Gastrocnemius medialis (tissue), 4 donors: Measurements from ENCODE around the gene CTIF. TPM values are rescaled to one million over a fixed set of nuclear protein-coding genes. Genes with fewer than 3 reads are reported as not detected.
A peak's percentile ranks its signal among the peaks of the same experiment; 100 is the strongest.

ENCODE experiments used
- ATAC-seq, 2 donors: fragments of 150-250 bp; one replicate each; pipeline ENCODE4 v1.9.1; 2016
- DNase-seq, 2 donors: peaks; one replicate each; pipeline ENCODE4 v3.0.0-alpha.2; 2019
- H3K27ac ChIP-seq, 4 donors: fragments of 200-600 bp; sonication (generic); 1 replicate in 1 of 4; 2 replicates in 3 of 4; pipeline ENCODE4 v1.5.1; 2016 to 2018; ENCODE audit warnings: mild to moderate bottlenecking in 2 of 4, moderate library complexity in 1 of 4
- H3K27me3 ChIP-seq, 3 donors: fragments of 200-600 bp; sonication (generic) in 2 of 3; 1 replicate in 1 of 3; 2 replicates in 2 of 3; pipeline versions ENCODE4 v1.5.1 to v1.6.0; 2016 to 2019; ENCODE audit warnings: mild to moderate bottlenecking in 1 of 3, moderate library complexity in 1 of 3
- H3K36me3 ChIP-seq, 2 donors: fragments of 200-600 bp; sonication (generic) in 1 of 2; one replicate each; pipeline ENCODE4 v1.5.1; 2017 to 2018
- H3K4me1 ChIP-seq, 2 donors: fragments of 200-600 bp; sonication (generic) in 1 of 2; one replicate each; pipeline ENCODE4 v1.5.1; 2016 to 2017; ENCODE audit warnings: mild to moderate bottlenecking in 2 of 2
- H3K4me3 ChIP-seq, 4 donors: fragments of 200-600 bp; sonication (generic) in 3 of 4; 1 replicate in 1 of 4; 2 replicates in 3 of 4; pipeline ENCODE4 v1.5.1; 2016 to 2019; ENCODE audit warnings: mild to moderate bottlenecking in 2 of 4
- H3K9me3 ChIP-seq, 3 donors: fragments of 200-600 bp; sonication (generic) in 2 of 3; 1 replicate in 1 of 3; 2 replicates in 2 of 3; pipeline ENCODE4 v1.5.1; 2016 to 2019
- CTCF ChIP-seq, 5 experiments: fragments of 450-650 bp in 3 of 5; fragments of 200-600 bp in 2 of 5; sonication (generic) in 2 of 5; IDR thresholded peaks in 4 of 5; conservative IDR thresholded peaks in 1 of 5; 1 replicate in 4 of 5; 2 replicates in 1 of 5; pipeline ENCODE4 v1.5.1; 2016 to 2019; ENCODE audit warnings: antibody characterized with exemption in 5 of 5, mild to moderate bottlenecking in 3 of 5, moderate library complexity in 3 of 5
- POLR2A ChIP-seq, 2 donors: fragments of 450-650 bp; IDR thresholded peaks; one replicate each; pipeline ENCODE4 v1.6.1; 2017; ENCODE audit warnings: antibody characterized with exemption in 2 of 2, mild to moderate bottlenecking in 2 of 2, moderate library complexity in 2 of 2
- in situ Hi-C, 4 donors: fragments of 200-750 bp; cut with MboI; loops; one replicate each; pipeline versions ENCODE4 v1.15.0 to v1.8.0; 2017; ENCODE audit warnings: low sequenced_read_pairs in 4 of 4
- intact Hi-C: fragments of 100-400 bp; cut with DNase I; formaldehyde crosslinking; loops from one replicate; pipeline ENCODE4 v1.15.1; 2023; ENCODE audit warnings: low total_unique reads
- total RNA-seq, 4 donors: library from RNA; depleted of rRNA; stranded (reverse); fragments of >200 nt; gene quantifications; one replicate each; pipeline versions ENCODE4 v1.1.0 to v1.2.3, GENCODE V29; 2016

The CTIF gene
- total RNA-seq, 4 donors from 2014 or later: 20.2 to 35.4 (median 23.1) TPM

GRCh38 chr18:48742304-48742703 lies 203.5 kb downstream of the CTIF start:
- TF ChIP-seq CTCF (IDR thresholded peaks at IDR 0.05 in 4 of 5, conservative IDR thresholded peaks at IDR 0.05 in 1 of 5) (no peak), POLR2A (IDR thresholded peaks at IDR 0.05) (no peak)
- Histone ChIP-seq H3K4me1 (peaks cover 4 to 20% of the 10 kb centered on the region in 2 donors), H3K4me3 (no peak overlapping the region), H3K36me3 (no peaks in the 10 kb centered on the region), H3K27me3 (no peaks in the 10 kb centered on the region), H3K27ac (no peak overlapping the region), H3K9me3 (no peaks in the 10 kb centered on the region)
- intact Hi-C loops: no loop called here
- DNase-seq (no peak), ATAC-seq (no peak)
- in situ Hi-C loops: no loop called here

- intact Hi-C loops (no loop called here), in situ Hi-C loops (no loop called here)
- ATAC-seq (peak in 1 of 2 donors; percentile 63), DNase-seq (peak; percentile 26 to 63)
- TF ChIP-seq CTCF (IDR thresholded peaks at IDR 0.05 in 4 of 5, conservative IDR thresholded peaks at IDR 0.05 in 1 of 5) (no peak), POLR2A (IDR thresholded peaks at IDR 0.05) (no peak)
- H3K4me3 ChIP-seq: no peak overlapping the region
- no peaks in the 10 kb centered on the region for H3K9me3 ChIP-seq
- peaks cover 4 to 20% of the 10 kb centered on the region in 2 donors for H3K4me1 ChIP-seq
- H3K27me3 ChIP-seq: no peaks in the 10 kb centered on the region
- peak overlapping the region; percentile 7 to 52 (median 12) for H3K27ac ChIP-seq
- H3K36me3 ChIP-seq: no peaks in the 10 kb centered on the region
These were observed 204.1 kb downstream of the CTIF start for GRCh38 chr18:48742706-48743475.

GRCh38 chr18:48743886-48744285 lies 205.1 kb downstream of the CTIF start:
- ATAC-seq (no peak), DNase-seq (no peak)
- peaks cover 4 to 20% of the 10 kb centered on the region in 2 donors for H3K4me1 ChIP-seq
- intact Hi-C loops: loop anchor here (2.0 kb wide), 1 partner anchor 31 kb away; no protein-coding TSS in a partner anchor
- H3K36me3 ChIP-seq: no peaks in the 10 kb centered on the region
- no peaks in the 10 kb centered on the region for H3K9me3 ChIP-seq
- peak overlapping the region in 3 of 4 donors; percentile 7 to 14 (median 10) for H3K27ac ChIP-seq
- no peaks in the 10 kb centered on the region for H3K27me3 ChIP-seq
- no peak overlapping the region for H3K4me3 ChIP-seq
- in situ Hi-C loops: no loop called here
- TF ChIP-seq POLR2A (IDR thresholded peaks at IDR 0.05) (no peak), CTCF (IDR thresholded peaks at IDR 0.05 in 4 of 5, conservative IDR thresholded peaks at IDR 0.05 in 1 of 5) (no peak)

GRCh38 chr18:48745293-48745692 lies 206.5 kb downstream of the CTIF start:
- H3K4me3 ChIP-seq: no peak overlapping the region
- in situ Hi-C loops: no loop called here
- ATAC-seq: no peak
- DNase-seq: no peak
- H3K27me3 ChIP-seq: no peaks in the 10 kb centered on the region
- intact Hi-C loops: loop anchor here (2.0 kb wide), 1 partner anchor 32 kb away; no protein-coding TSS in a partner anchor
- TF ChIP-seq POLR2A (IDR thresholded peaks at IDR 0.05) (no peak), CTCF (IDR thresholded peaks at IDR 0.05 in 4 of 5, conservative IDR thresholded peaks at IDR 0.05 in 1 of 5) (no peak)
- H3K9me3 ChIP-seq: no peaks in the 10 kb centered on the region
- no peak overlapping the region for H3K27ac ChIP-seq
- H3K4me1 ChIP-seq: peaks cover 12 to 18% of the 10 kb centered on the region in 2 donors
- H3K36me3 ChIP-seq: no peaks in the 10 kb centered on the region
